Spleen (tissue), 11 donors: ENCODE measurements around the gene PDE6C. TPM values are rescaled to one million over a fixed set of nuclear protein-coding genes. Genes with fewer than 3 reads are reported as not detected.

ENCODE experiments used
- DNase-seq: peaks from one replicate; pipeline ENCODE4 v3.0.0-alpha.2; 2020
- H3K27ac ChIP-seq, 8 donors: fragments of 200-600 bp; sonication (generic) in 7 of 8; 1 replicate in 4 of 8; 2 replicates in 4 of 8; pipeline versions ENCODE4 v1.5.0 to v1.8.0; 2016 to 2021; ENCODE audit warnings: inconsistent platforms in 4 of 8, mild to moderate bottlenecking in 4 of 8, moderate library complexity in 1 of 8
- H3K27me3 ChIP-seq, 7 donors: fragments of 200-600 bp; sonication (generic) in 6 of 7; replicated peaks in 1 of 7; 1 replicate in 4 of 7; 2 replicates in 3 of 7; pipeline versions ENCODE4 v1.5.0 to v1.8.0; 2016 to 2021; ENCODE audit warnings: inconsistent platforms in 3 of 7, mild to moderate bottlenecking in 1 of 7
- H3K36me3 ChIP-seq, 6 donors: fragments of 200-600 bp; sonication (generic) in 5 of 6; 1 replicate in 4 of 6; 2 replicates in 2 of 6; pipeline versions ENCODE4 v1.5.0 to v1.8.0; 2016 to 2021; ENCODE audit warnings: inconsistent platforms in 2 of 6
- H3K4me1 ChIP-seq, 6 donors: fragments of 200-600 bp; sonication (generic) in 5 of 6; 1 replicate in 3 of 6; 2 replicates in 3 of 6; pipeline versions ENCODE4 v1.5.0 to v1.8.0; 2016 to 2021; ENCODE audit warnings: inconsistent platforms in 3 of 6
- H3K4me3 ChIP-seq, 8 donors: fragments of 200-600 bp; sonication (generic) in 7 of 8; 1 replicate in 4 of 8; 2 replicates in 4 of 8; pipeline versions ENCODE4 v1.5.0 to v1.8.0; 2016 to 2021; ENCODE audit warnings: inconsistent platforms in 4 of 8, mild to moderate bottlenecking in 4 of 8, moderate library complexity in 2 of 8
- H3K9me3 ChIP-seq, 8 donors: fragments of 200-600 bp; sonication (generic) in 7 of 8; 1 replicate in 4 of 8; 2 replicates in 4 of 8; pipeline versions ENCODE4 v1.5.0 to v1.8.0; 2016 to 2021; ENCODE audit warnings: inconsistent platforms in 4 of 8
- CTCF ChIP-seq, 11 experiments: fragments of 200-600 bp in 7 of 11; fragments of 450-650 bp in 4 of 11; sonication (generic) in 4 of 11; IDR thresholded peaks in 8 of 11; conservative IDR thresholded peaks in 3 of 11; 1 replicate in 7 of 11; 2 replicates in 4 of 11; pipeline versions ENCODE4 v1.4.0 to v1.8.0; 2016 to 2021; ENCODE audit warnings: antibody characterized with exemption in 11 of 11, inconsistent platforms in 4 of 11, mild to moderate bottlenecking in 1 of 11
- POLR2A ChIP-seq, 3 donors: fragments of 450-650 bp; IDR thresholded peaks; one replicate each; pipeline ENCODE4 v1.5.1; 2017; ENCODE audit warnings: antibody characterized with exemption in 3 of 3, mild to moderate bottlenecking in 1 of 3
- POLR2AphosphoS5 ChIP-seq, 3 donors: sonication (generic); formaldehyde crosslinking; IDR thresholded peaks; one replicate each; pipeline ENCODE4 v1.5.1; 2017; ENCODE audit warnings: antibody characterized with exemption in 3 of 3
- WGBS, 5 donors: extraction: QIAGEN DNeasy Blood & Tissue Kit in 3 of 5; methylation state at CpG; one replicate each; pipeline versions ENCODE4 v1.1.5 to v1.1.7; 2013 to 2018; 5-methylcytosine and 5-hydroxymethylcytosine counted together
- intact Hi-C: fragments of 100-400 bp; cut with DNase I; formaldehyde crosslinking; loops from one replicate; pipeline ENCODE4 v1.15.0; 2023; ENCODE audit warnings: low total_unique reads
- polyA plus RNA-seq, 3 donors: library from polyadenylated mRNA; stranded (reverse); fragments of 200-250 nt; gene quantifications; one replicate each; pipeline ENCODE4 v1.2.1, GENCODE V29; 2013
- total RNA-seq, 7 donors: library from RNA; depleted of rRNA in 3 of 7; stranded (reverse); fragments of >200 nt in 3 of 7; fragmentation: NEBNext Ultra II Directional in 4 of 7; extraction: Animal tissue kit (Norgen Biotek cat#: 25700) in 4 of 7; gene quantifications; one replicate each; pipeline versions ENCODE4 v1.1.0 to v1.2.1, GENCODE V29; 2016 to 2021
- donor health status: healthy with polysubstance abuse.
- donor health status: DM: no; HTN: no; CAD: no; lungs with moderate emphysema.
- donor health status: DM: no; HTN: no; CAD: no.
- donor health status: Bipolar disorder and iron deficiency.
- donor health status: healthy.
- donor health status: DM: no; HTN: no; CAD: no.
- donor health status: DM: yes; HTN: yes; CAD: no.

Gene PDE6C
- total and polyA plus RNA-seq, 10 donors = not detected

GRCh38 chr10:93711891-93712290 lies 99.6 kb downstream of the PDE6C start:
- Histone ChIP-seq H3K4me1 (peaks cover 0 to 7% (median 0%) of the 10 kb centered on the region in 6 donors), H3K4me3 (no peak overlapping the region), H3K9me3 (no peaks in the 10 kb centered on the region), H3K36me3 (no peaks in the 10 kb centered on the region), H3K27me3 (no peaks in the 10 kb centered on the region), H3K27ac (no peak overlapping the region)
- intact Hi-C loops = no loop called here
- TF ChIP-seq POLR2A (IDR thresholded peaks at IDR 0.05) (no peak), CTCF (IDR thresholded peaks at IDR 0.05 in 8 of 11, conservative IDR thresholded peaks at IDR 0.05 in 3 of 11) (no peak), POLR2AphosphoS5 (IDR thresholded peaks at IDR 0.05) (no peak)
- WGBS, 5 donors = 58 to 97% (median 73%) methylated on average over 3 of the region's 3 CpGs
- no peak for DNase-seq

GRCh38 chr10:93712593-93712992 lies 100.3 kb downstream of the PDE6C start:
- DNase-seq = no peak
- H3K9me3 ChIP-seq = no peaks in the 10 kb centered on the region
- 70 to 90% (median 76%) methylated on average over 2 of the region's 2 CpGs for WGBS, 5 donors
- no peak overlapping the region for H3K27ac ChIP-seq
- H3K36me3 ChIP-seq = no peaks in the 10 kb centered on the region
- H3K4me3 ChIP-seq = no peak overlapping the region
- no peaks in the 10 kb centered on the region for H3K27me3 ChIP-seq
- TF ChIP-seq POLR2AphosphoS5 (IDR thresholded peaks at IDR 0.05) = no peak
- TF ChIP-seq POLR2A (IDR thresholded peaks at IDR 0.05) = no peak
- TF ChIP-seq CTCF (IDR thresholded peaks at IDR 0.05 in 8 of 11, conservative IDR thresholded peaks at IDR 0.05 in 3 of 11) = no peak
- intact Hi-C loops = no loop called here
- H3K4me1 ChIP-seq = peaks cover 0 to 7% (median 0%) of the 10 kb centered on the region in 6 donors

DNA sequence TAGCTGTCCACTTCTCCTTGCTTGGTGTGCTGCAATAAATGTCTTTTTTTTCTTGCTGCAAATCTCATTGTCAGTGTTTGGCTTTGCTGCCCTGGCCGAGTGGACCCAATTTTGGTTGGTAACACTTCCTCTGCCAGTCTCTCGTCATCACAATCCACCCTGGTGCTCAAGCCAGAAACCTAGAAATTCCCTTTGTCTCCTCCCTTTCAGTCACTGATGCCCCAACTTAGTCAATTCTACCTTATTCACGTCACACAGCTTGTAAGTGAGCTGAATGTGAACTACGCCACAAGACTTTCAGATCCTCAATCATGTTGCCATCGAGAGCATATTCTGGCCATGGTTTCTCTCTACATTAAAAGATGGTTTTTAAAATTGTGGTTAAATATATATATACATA lies 103.0 kb downstream of the PDE6C start:
- Histone ChIP-seq H3K27me3 (peaks cover 0 to 12% (median 0%) of the 10 kb centered on the region in 7 donors), H3K9me3 (no peaks in the 10 kb centered on the region), H3K4me3 (no peak overlapping the region), H3K27ac (no peak overlapping the region), H3K36me3 (no peaks in the 10 kb centered on the region), H3K4me1 (peaks cover 0 to 10% (median 0%) of the 10 kb centered on the region in 6 donors)
- WGBS, 5 donors = 68 to 74% (median 72%) methylated on average over 5 of the region's 5 CpGs
- no peak for DNase-seq
- intact Hi-C loops = no loop called here
- TF ChIP-seq POLR2AphosphoS5 (IDR thresholded peaks at IDR 0.05) (no peak), POLR2A (IDR thresholded peaks at IDR 0.05) (no peak), CTCF (IDR thresholded peaks at IDR 0.05 in 8 of 11, conservative IDR thresholded peaks at IDR 0.05 in 3 of 11) (no peak)

Other genes with a start within 250 kb of the PDE6C start
- 10 to 100 TPM; 15.1 to 50.8 (median 26.8) TPM for gene MYOF, start 130.2 kb upstream of the PDE6C start, total RNA-seq
- 1 to 10 TPM; 1.5 to 6.0 (median 3.0) TPM for gene MYOF, start 130.2 kb upstream of the PDE6C start, polyA plus RNA-seq
- gene CEP55, start 115.9 kb upstream of the PDE6C start, total RNA-seq = 1 to 10 TPM in 6 of 7 donors, under 1 TPM in 1; 0.95 to 6.6 (median 2.8) TPM
- 1 to 10 TPM; 1.0 to 6.1 (median 4.2) TPM for gene CEP55, start 115.9 kb upstream of the PDE6C start, polyA plus RNA-seq
- gene FFAR4, start 45.9 kb upstream of the PDE6C start, total RNA-seq = under 1 TPM in 1 of 7 donors, not detected in 6; 0.13 TPM
- under 1 TPM; 0.02 to 0.06 (median 0.02) TPM for gene FFAR4, start 45.9 kb upstream of the PDE6C start, polyA plus RNA-seq
- 1 to 10 TPM in 1 of 7 donors, not detected in 6; 1.3 TPM for gene RBP4, start 11.3 kb upstream of the PDE6C start, total RNA-seq
- under 1 TPM; 0.20 to 0.29 (median 0.23) TPM for gene RBP4, start 11.3 kb upstream of the PDE6C start, polyA plus RNA-seq
- gene FRA10AC1, start 90.1 kb downstream of the PDE6C start, total RNA-seq = 10 to 100 TPM; 13.0 to 99.5 (median 20.4) TPM
- 10 to 100 TPM in 2 of 3 donors, 1 to 10 TPM in 1; 9.9 to 11.2 (median 10.5) TPM for gene FRA10AC1, start 90.1 kb downstream of the PDE6C start, polyA plus RNA-seq
- gene LGI1, start 145.4 kb downstream of the PDE6C start, total RNA-seq = not detected
- under 1 TPM in 1 of 3 donors, not detected in 2; 0.16 TPM for gene LGI1, start 145.4 kb downstream of the PDE6C start, polyA plus RNA-seq